ENCODE data around the gene TOMM6. TPM values are rescaled to one million over a fixed set of nuclear protein-coding genes. Genes with fewer than 3 reads are reported as not detected.
A peak's percentile ranks its signal among the peaks of the same experiment; 100 is the strongest.

TOMM6 gene
- total RNA-seq, 1 experiment from 2014 or later: 142 TPM

DNA sequence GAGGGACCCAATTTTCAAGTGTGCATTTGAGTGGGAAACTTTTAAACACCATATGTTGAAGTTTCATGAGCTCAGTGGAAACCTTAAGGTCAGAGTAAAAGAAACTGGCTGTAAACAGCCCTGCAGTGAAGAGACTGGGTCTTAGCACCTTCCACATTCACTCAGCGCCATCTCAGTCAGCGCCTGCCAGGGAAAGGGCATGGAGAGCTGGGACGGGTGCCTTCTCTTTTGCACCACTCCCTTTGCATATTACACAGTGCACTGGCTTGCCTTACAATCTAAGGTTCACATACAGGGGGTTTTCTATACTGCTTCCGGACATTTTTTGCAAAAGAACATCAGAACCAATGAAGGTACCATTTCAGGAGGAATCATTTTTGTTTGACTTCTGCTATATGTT lies 4.5 kb downstream of the TOMM6 start:
- intact Hi-C loops (cut with micrococcal nuclease): no loop called here

DNA sequence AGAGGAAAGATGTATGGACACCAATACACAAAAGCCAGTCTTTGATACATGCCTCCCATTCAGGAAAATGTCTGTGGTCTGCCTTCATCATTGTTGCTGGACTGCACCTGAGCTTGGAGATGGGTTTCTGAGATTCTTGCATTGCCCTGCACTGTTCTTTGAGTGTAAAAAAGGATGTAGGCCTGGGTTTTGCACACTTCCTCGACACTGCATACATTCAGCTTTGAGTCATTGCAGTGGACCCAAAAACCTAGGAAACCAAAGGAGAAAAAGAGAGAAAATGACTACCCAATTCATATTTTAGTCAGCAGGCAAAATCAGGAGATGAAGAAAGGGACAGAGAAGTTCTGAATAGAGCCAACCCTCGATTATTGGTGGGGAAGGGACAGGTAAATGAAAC lies 9.0 kb downstream of the TOMM6 start:
- POLR2A ChIA-PET (ENCODE audit: unreplicated experiment): no interaction called here
- Histone ChIP-seq H3K4me2 (ENCODE audit: low read length) (no peak overlapping the region), H3K4me1 (ENCODE audit: insufficient read depth, low read length) (no peaks in the 10 kb centered on the region), H3F3A (ENCODE audit: low read length, unreplicated experiment) (no peaks in the 10 kb centered on the region), H3K9me2 (replicated peaks; ENCODE audit: low read length) (no peaks in the 10 kb centered on the region), H3K36me3 (ENCODE audit: low read depth, low read length) (peaks cover 9% of the 10 kb centered on the region; the same call in 1 of the 2 replicates), H3K9ac (ENCODE audit: low read length) (no peak overlapping the region), H3K4me3 (ENCODE audit: low read length) (no peak overlapping the region), H2AFZ (ENCODE audit: low read length) (no peak overlapping the region), H3K27ac (ENCODE audit: low read length) (peak overlapping the region; percentile 32; the same call in 1 of the 2 replicates), H3K79me2 (ENCODE audit: low read length) (no peaks in the 10 kb centered on the region), H3K27me3 (ENCODE audit: low read length) (no peaks in the 10 kb centered on the region), H4K20me1 (ENCODE audit: low read length) (no peaks in the 10 kb centered on the region), H3K9me3 (ENCODE audit: low read length) (no peaks in the 10 kb centered on the region)
- BruUV-seq (replicated peaks): no TSS peak
- CTCF ChIA-PET: no interaction called here
- intact Hi-C loops (cut with micrococcal nuclease): no loop called here
- DNase-seq (no peak), ATAC-seq (peak; percentile 32)
- TF ChIP-seq EZH2phosphoT487 (IDR thresholded peaks at IDR 0.05; ENCODE audit: borderline replicate concordance, low read length): no peak
- TF ChIP-seq, protein P1, sequence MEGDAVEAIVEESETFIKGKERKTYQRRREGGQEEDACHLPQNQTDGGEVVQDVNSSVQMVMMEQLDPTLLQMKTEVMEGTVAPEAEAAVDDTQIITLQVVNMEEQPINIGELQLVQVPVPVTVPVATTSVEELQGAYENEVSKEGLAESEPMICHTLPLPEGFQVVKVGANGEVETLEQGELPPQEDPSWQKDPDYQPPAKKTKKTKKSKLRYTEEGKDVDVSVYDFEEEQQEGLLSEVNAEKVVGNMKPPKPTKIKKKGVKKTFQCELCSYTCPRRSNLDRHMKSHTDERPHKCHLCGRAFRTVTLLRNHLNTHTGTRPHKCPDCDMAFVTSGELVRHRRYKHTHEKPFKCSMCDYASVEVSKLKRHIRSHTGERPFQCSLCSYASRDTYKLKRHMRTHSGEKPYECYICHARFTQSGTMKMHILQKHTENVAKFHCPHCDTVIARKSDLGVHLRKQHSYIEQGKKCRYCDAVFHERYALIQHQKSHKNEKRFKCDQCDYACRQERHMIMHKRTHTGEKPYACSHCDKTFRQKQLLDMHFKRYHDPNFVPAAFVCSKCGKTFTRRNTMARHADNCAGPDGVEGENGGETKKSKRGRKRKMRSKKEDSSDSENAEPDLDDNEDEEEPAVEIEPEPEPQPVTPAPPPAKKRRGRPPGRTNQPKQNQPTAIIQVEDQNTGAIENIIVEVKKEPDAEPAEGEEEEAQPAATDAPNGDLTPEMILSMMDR (conservative IDR thresholded peaks at IDR 0.05; ENCODE audit: low read depth, low read length): no peak
- no peak for TF ChIP-seq EZH2 (IDR thresholded peaks at IDR 0.05; ENCODE audit: low read length, unreplicated experiment)

More for the DNA sequence above, 4.5 kb downstream of the TOMM6 start:
- Histone ChIP-seq H3K79me2 (ENCODE audit: low read length) (peaks cover 21% of the 10 kb centered on the region), H3K9ac (ENCODE audit: low read length) (no peak overlapping the region), H3F3A (ENCODE audit: low read length, unreplicated experiment) (no peaks in the 10 kb centered on the region), H4K20me1 (ENCODE audit: low read length) (no peaks in the 10 kb centered on the region), H3K27ac (ENCODE audit: low read length) (no peak overlapping the region), H3K9me3 (ENCODE audit: low read length) (no peaks in the 10 kb centered on the region), H3K27me3 (ENCODE audit: low read length) (no peaks in the 10 kb centered on the region), H3K9me2 (replicated peaks; ENCODE audit: low read length) (no peaks in the 10 kb centered on the region), H2AFZ (ENCODE audit: low read length) (no peak overlapping the region), H3K4me1 (ENCODE audit: insufficient read depth, low read length) (peaks cover 11% of the 10 kb centered on the region), H3K4me2 (ENCODE audit: low read length) (no peak overlapping the region), H3K4me3 (ENCODE audit: low read length) (no peak overlapping the region), H3K36me3 (ENCODE audit: low read depth, low read length) (peaks cover 32% of the 10 kb centered on the region)
- no peak for ATAC-seq
- TF ChIP-seq EZH2phosphoT487 (IDR thresholded peaks at IDR 0.05; ENCODE audit: borderline replicate concordance, low read length): no peak
- no peak for TF ChIP-seq EZH2 (IDR thresholded peaks at IDR 0.05; ENCODE audit: low read length, unreplicated experiment)
- TF ChIP-seq, protein P1 (conservative IDR thresholded peaks at IDR 0.05; ENCODE audit: low read depth, low read length): no peak
- ChIA-PET CTCF (no interaction called here), POLR2A (ENCODE audit: unreplicated experiment) (no interaction called here)
- no peak for DNase-seq
- BruUV-seq (replicated peaks): no TSS peak

DNA sequence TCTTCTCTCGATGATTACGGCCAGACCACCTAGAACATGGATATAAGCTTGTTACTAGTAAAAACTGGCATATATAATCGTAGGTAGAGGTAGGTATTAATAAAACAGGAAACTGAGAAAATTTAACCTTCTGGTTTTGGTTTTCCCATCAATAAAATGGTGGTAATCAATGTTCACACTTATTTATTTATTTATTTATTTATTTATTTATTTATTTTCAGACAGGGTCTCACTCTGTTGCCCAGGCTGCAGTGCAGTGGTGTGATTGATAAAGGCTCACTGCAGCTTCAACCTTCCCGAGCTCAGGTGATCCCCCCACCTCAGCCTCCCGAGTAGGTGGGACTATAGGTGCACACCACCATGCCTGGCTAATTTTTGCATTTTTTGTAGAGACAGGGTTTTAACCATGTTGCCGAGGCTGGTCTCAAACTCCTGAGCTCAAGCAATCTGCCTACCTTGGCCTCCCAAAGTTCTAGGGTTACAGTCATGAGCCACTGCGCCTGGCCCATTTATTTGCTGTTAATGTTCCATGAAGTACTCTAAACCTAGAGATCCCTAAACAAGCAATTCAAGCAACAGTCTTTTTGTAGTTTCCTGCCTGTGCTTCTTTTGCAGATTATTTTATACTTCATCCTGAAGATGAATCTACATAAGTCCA lies 11.5 kb downstream of the TOMM6 start:
- Histone ChIP-seq H3F3A (ENCODE audit: low read length, unreplicated experiment) (no peaks in the 10 kb centered on the region), H3K9me3 (ENCODE audit: low read length) (no peaks in the 10 kb centered on the region), H3K36me3 (ENCODE audit: low read depth, low read length) (no peaks in the 10 kb centered on the region; the same call in 1 of the 2 replicates), H3K79me2 (ENCODE audit: low read length) (no peaks in the 10 kb centered on the region), H3K4me3 (ENCODE audit: low read length) (no peak overlapping the region), H3K27me3 (ENCODE audit: low read length) (no peaks in the 10 kb centered on the region), H3K9ac (ENCODE audit: low read length) (no peak overlapping the region), H2AFZ (ENCODE audit: low read length) (no peak overlapping the region), H3K4me2 (ENCODE audit: low read length) (no peak overlapping the region), H3K27ac (ENCODE audit: low read length) (no peak overlapping the region), H4K20me1 (ENCODE audit: low read length) (no peaks in the 10 kb centered on the region), H3K9me2 (replicated peaks; ENCODE audit: low read length) (no peaks in the 10 kb centered on the region), H3K4me1 (ENCODE audit: insufficient read depth, low read length) (no peaks in the 10 kb centered on the region)
- TF ChIP-seq EZH2 (IDR thresholded peaks at IDR 0.05; ENCODE audit: low read length, unreplicated experiment) (no peak), EZH2phosphoT487 (IDR thresholded peaks at IDR 0.05; ENCODE audit: borderline replicate concordance, low read length) (no peak)
- TF ChIP-seq, protein P1 (conservative IDR thresholded peaks at IDR 0.05; ENCODE audit: low read depth, low read length): no peak
- DNase-seq (no peak), ATAC-seq (no peak)
- intact Hi-C loops (cut with micrococcal nuclease): no loop called here
- BruUV-seq (replicated peaks): no TSS peak
- CTCF ChIA-PET: no interaction called here
- POLR2A ChIA-PET (ENCODE audit: unreplicated experiment): no interaction called here
